ENCODE measurements around the gene TBC1D4. TPM values are rescaled to one million over a fixed set of nuclear protein-coding genes. Genes with fewer than 3 reads are reported as not detected.

TBC1D4 gene
- total and polyA plus RNA-seq, 2 experiments from 2014 or later, result 18.7 to 38.2 TPM

- TF ChIP-seq ZNF462 (CRISPR knock-in tag; IDR thresholded peaks at IDR 0.05), result no peak
These were observed 2.7 kb downstream of the TBC1D4 start (continued) for GRCh38 chr13:75479102-75479740.

GRCh38 chr13:75478659-75479058 is 3.3 kb downstream of the TBC1D4 start:
- peaks cover 4% of the 10 kb centered on the region for H3K4me1 ChIP-seq (ENCODE audit: insufficient read depth)
- no peak overlapping the region for H2AFZ ChIP-seq
- no peaks in the 10 kb centered on the region for H3K36me3 ChIP-seq (ENCODE audit: insufficient read depth)
- H3K27ac ChIP-seq (ENCODE audit: low read depth), result no peak overlapping the region
- Mint-ChIP-seq H3K27me3 (ENCODE audit: insufficient read depth, low read depth, poor library complexity) (peaks cover 18% of the 10 kb centered on the region), H3K27ac (no peak overlapping the region), H3K36me3 (ENCODE audit: low read depth) (peaks cover 3% of the 10 kb centered on the region; the same call in 1 of the 3 replicates), H3K9me3 (no peaks in the 10 kb centered on the region; the same call in 2 of the 3 replicates), H3K4me3 (no peak overlapping the region), H3K4me1 (peaks cover 33% of the 10 kb centered on the region)
- no peaks in the 10 kb centered on the region for H3K9me2 ChIP-seq (ENCODE audit: insufficient read depth)
- H3K27me3 ChIP-seq (ENCODE audit: insufficient read depth), result peaks cover 14% of the 10 kb centered on the region
- DNase-seq (ENCODE audit: low spot score), result no peak
- peaks cover 13% of the 10 kb centered on the region for H4K20me1 ChIP-seq (replicated peaks; ENCODE audit: insufficient read depth)
- no peak overlapping the region for H3K4me3 ChIP-seq
- ATAC-seq, result no peak
- TF ChIP-seq CTCF (conservative IDR thresholded peaks at IDR 0.05; ENCODE audit: low read depth in 2 of 2) (no peak), EZH2 (IDR thresholded peaks at IDR 0.05; ENCODE audit: low read depth, unreplicated experiment) (no peak), CREB1 (CRISPR knock-in tag; IDR thresholded peaks at IDR 0.05; ENCODE audit: low read depth) (no peak)
- H3F3A ChIP-seq (replicated peaks; ENCODE audit: low read depth), result no peaks in the 10 kb centered on the region; the same call in 1 of the 2 replicates
- H3K79me2 ChIP-seq (replicated peaks; ENCODE audit: insufficient read depth), result peaks cover 66% of the 10 kb centered on the region
- H3K4me2 ChIP-seq, result no peak overlapping the region
